ENCODE measurements around the gene SMYD3.

DNA sequence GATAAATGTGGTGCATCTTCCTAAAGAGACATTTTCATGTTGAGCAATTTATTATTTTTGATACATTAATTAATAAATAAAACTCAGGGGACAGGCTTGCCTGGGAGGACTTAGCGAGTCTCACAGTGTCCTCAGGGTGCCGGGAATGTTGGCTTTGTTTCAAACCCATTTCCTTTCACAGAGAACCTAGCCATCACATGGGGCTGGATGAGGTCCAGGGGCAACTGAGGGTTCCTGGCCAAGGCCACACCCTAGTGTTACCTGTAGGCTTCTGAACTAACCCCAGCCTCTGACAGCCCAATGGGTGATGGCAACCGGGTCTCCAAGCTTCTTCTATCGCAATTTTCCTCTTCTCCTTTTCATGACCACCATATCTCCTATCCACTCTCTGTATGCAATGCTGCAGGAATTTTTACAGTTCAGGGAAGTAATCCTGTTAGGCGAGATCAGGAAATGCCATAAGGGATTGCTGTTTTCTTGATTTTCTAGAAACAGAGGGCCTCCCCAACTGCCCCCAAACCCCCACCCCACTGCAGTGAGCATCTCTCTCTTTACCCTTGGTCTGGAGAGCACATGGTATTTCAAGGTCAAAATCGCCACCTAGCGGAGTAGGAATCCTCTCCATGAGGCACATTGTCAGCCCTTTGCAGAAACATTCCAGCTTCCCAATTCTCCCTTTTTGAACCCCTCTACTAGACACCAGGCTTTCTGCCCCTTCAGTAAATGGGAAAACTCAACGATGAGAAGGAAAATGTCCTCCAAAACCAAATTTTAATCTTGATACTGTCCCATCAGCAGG, 22.1 kb upstream of the SMYD3 start:
- no peak for TF ChIP-seq POLR2A (IDR thresholded peaks at IDR 0.05; ENCODE audit: low read length)
- TF ChIP-seq GATA1 (IDR thresholded peaks at IDR 0.05; ENCODE audit: low read depth, low read length), result no peak
